HEK293 (cell line): ENCODE measurements around the gene STYX.

ENCODE experiments used
- CTCF ChIA-PET: fragments of 350-600 bp; formaldehyde crosslinking; extraction: SDS; loops from one replicate; lab custom pipeline; 2021; ENCODE audit warnings: antibody characterized with exemption; lab: Yijun Ruan, JAX
- POLR2A ChIA-PET: fragments of 300-600 bp; formaldehyde crosslinking; extraction: SDS; loops from one replicate; lab custom pipeline; 2020; ENCODE audit warnings: antibody characterized with exemption, inconsistent platforms; lab: Yijun Ruan, JAX
- H3K27ac ChIP-seq: fragments of 200-500 bp; sonication (Bioruptor generic); 2 replicates; pipeline ENCODE4 v1.5.1; 2014; ENCODE audit warnings: low read depth, low read length, control low read depth, inconsistent platforms; ENCODE audit errors: extremely low read depth
- H3K36me3 ChIP-seq, 2 experiments: fragments of 200-500 bp in 1 of 2; sonication (Bioruptor generic) in 1 of 2; 1 replicate in 1 of 2; 2 replicates in 1 of 2; pipeline ENCODE4 v1.5.1; 2014 to 2017; ENCODE audit warnings: inconsistent platforms in 2 of 2, low read length in 2 of 2; ENCODE audit not compliant: control insufficient read depth in 2 of 2, insufficient read depth in 1 of 2
- H3K4me1 ChIP-seq: fragments of 200-500 bp; sonication (Bioruptor generic); 2 replicates; pipeline ENCODE4 v1.5.1; 2014; ENCODE audit warnings: mild to moderate bottlenecking, low read length, inconsistent platforms; ENCODE audit not compliant: control insufficient read depth, insufficient read depth
- H3K4me3 ChIP-seq: 2 replicates; pipeline ENCODE4 v1.5.1; 2011; ENCODE audit warnings: low read depth, mild to moderate bottlenecking, control low read depth, low read length, moderate library complexity
- H3K9me3 ChIP-seq: fragments of 200-500 bp; sonication (Bioruptor generic); 2 replicates; pipeline ENCODE4 v1.5.1; 2014; ENCODE audit warnings: low read depth, low read length, inconsistent platforms; ENCODE audit not compliant: control insufficient read depth, insufficient read depth
- BCL11B ChIP-seq: fragments of 450-650 bp; formaldehyde crosslinking; IDR thresholded peaks from 2 replicates; pipeline ENCODE4 v1.5.1; 2016; ENCODE audit warnings: low read depth, missing biosample characterization, missing genetic modification characterization
- GLI4 ChIP-seq: fragments of 450-650 bp; formaldehyde crosslinking; IDR thresholded peaks from 2 replicates; pipeline ENCODE4 v1.5.1; 2016; ENCODE audit warnings: missing biosample characterization, missing genetic modification characterization
- HOXA7 ChIP-seq: sonication (generic); formaldehyde crosslinking; IDR thresholded peaks from 2 replicates; pipeline ENCODE4 v1.8.1; 2022; ENCODE audit warnings: missing genetic modification reagents, borderline replicate concordance
- PATZ1 ChIP-seq: fragments of 450-650 bp; formaldehyde crosslinking; IDR thresholded peaks from 2 replicates; pipeline ENCODE4 v1.5.1; 2016; ENCODE audit warnings: missing biosample characterization, missing genetic modification characterization
- SP7 ChIP-seq: fragments of 450-650 bp; formaldehyde crosslinking; IDR thresholded peaks from 2 replicates; pipeline ENCODE4 v1.5.1; 2016; ENCODE audit warnings: missing biosample characterization, missing genetic modification characterization
- ZNF121 ChIP-seq: fragments of 450-650 bp; formaldehyde crosslinking; IDR thresholded peaks from 2 replicates; pipeline ENCODE4 v1.5.1; 2016; ENCODE audit warnings: missing biosample characterization, missing genetic modification characterization
- ZNF140 ChIP-seq: fragments of 450-650 bp; formaldehyde crosslinking; IDR thresholded peaks from 2 replicates; pipeline ENCODE4 v1.5.1; 2016; ENCODE audit warnings: missing biosample characterization, missing genetic modification characterization
- ZNF211 ChIP-seq: fragments of 450-650 bp; formaldehyde crosslinking; IDR thresholded peaks from 2 replicates; pipeline ENCODE4 v1.5.1; 2016; ENCODE audit warnings: low read depth, missing biosample characterization, missing genetic modification characterization
- ZNF248 ChIP-seq: fragments of 450-650 bp; formaldehyde crosslinking; IDR thresholded peaks from 2 replicates; pipeline ENCODE4 v1.5.1; 2017; ENCODE audit warnings: missing biosample characterization, missing genetic modification characterization
- ZNF341 ChIP-seq: fragments of 450-650 bp; formaldehyde crosslinking; IDR thresholded peaks from 2 replicates; pipeline ENCODE4; 2016; ENCODE audit warnings: low read depth, missing biosample characterization, missing genetic modification characterization
- ZNF362 ChIP-seq: fragments of 450-650 bp; formaldehyde crosslinking; IDR thresholded peaks from 2 replicates; pipeline ENCODE4 v1.5.1; 2016; ENCODE audit warnings: missing biosample characterization, missing genetic modification characterization
- ZNF404 ChIP-seq: fragments of 450-650 bp; formaldehyde crosslinking; IDR thresholded peaks from 2 replicates; pipeline ENCODE4 v1.5.1; 2017; ENCODE audit warnings: missing biosample characterization, missing genetic modification characterization
- ZNF514 ChIP-seq: fragments of 450-650 bp; formaldehyde crosslinking; IDR thresholded peaks from 2 replicates; pipeline ENCODE4 v1.5.1; 2016; ENCODE audit warnings: missing biosample characterization, missing genetic modification characterization
- ZNF555 ChIP-seq: fragments of 450-650 bp; formaldehyde crosslinking; conservative IDR thresholded peaks from 2 replicates; pipeline ENCODE4 v1.5.1; 2017; ENCODE audit warnings: missing biosample characterization, mild to moderate bottlenecking, missing genetic modification characterization, inconsistent platforms
- ZNF596 ChIP-seq: fragments of 450-650 bp; IDR thresholded peaks from 2 replicates; pipeline ENCODE4 v1.5.0; 2018; ENCODE audit warnings: missing biosample characterization, mild to moderate bottlenecking, missing genetic modification characterization, moderate library complexity
- ZNF610 ChIP-seq: fragments of 450-650 bp; formaldehyde crosslinking; IDR thresholded peaks from 2 replicates; pipeline ENCODE4 v1.5.1; 2016; ENCODE audit warnings: missing biosample characterization, missing genetic modification characterization, borderline replicate concordance
- ZNF645 ChIP-seq: fragments of 450-650 bp; formaldehyde crosslinking; IDR thresholded peaks from 2 replicates; pipeline ENCODE4; 2016; ENCODE audit warnings: missing biosample characterization, missing genetic modification characterization
- ZNF677 ChIP-seq: fragments of 450-650 bp; IDR thresholded peaks from 2 replicates; pipeline ENCODE4 v1.5.0; 2018; ENCODE audit warnings: missing biosample characterization, mild to moderate bottlenecking, missing genetic modification characterization, moderate library complexity
- ZNF707 ChIP-seq: fragments of 450-650 bp; formaldehyde crosslinking; IDR thresholded peaks from 2 replicates; pipeline ENCODE4 v1.5.1; 2016; ENCODE audit warnings: missing biosample characterization, missing genetic modification characterization
- TF ChIP-seq, protein P1 (sequence below): fragments of 450-650 bp; formaldehyde crosslinking; IDR thresholded peaks from 2 replicates; pipeline ENCODE4 v1.5.1; 2016; ENCODE audit warnings: missing biosample characterization, missing genetic modification characterization
- TF ChIP-seq, protein P2 (sequence below): fragments of 450-650 bp; formaldehyde crosslinking; IDR thresholded peaks from 2 replicates; pipeline ENCODE4 v1.5.1; 2016; ENCODE audit warnings: missing biosample characterization, missing genetic modification characterization

The STYX gene

DNA sequence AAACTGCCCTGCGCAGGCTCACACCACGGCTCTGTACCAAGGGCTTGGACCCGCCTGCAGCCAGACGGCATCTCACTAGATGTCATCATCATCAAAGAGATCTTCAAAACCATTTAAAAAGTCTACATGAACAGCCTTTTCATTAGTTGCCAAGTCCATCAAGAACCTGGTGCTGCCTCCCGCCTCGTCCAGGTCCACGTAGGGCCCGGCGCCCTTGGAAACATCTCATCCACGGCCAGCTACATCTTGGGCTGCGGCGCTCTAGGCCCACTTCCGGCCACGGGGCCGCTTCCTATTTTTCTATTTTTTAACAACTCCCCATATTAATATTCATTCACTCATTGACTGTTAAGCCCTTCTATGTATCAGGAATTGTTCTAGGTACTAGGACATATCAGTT lies 68.9 kb downstream of the STYX start (continued):
- no peak for TF ChIP-seq GLI4

DNA sequence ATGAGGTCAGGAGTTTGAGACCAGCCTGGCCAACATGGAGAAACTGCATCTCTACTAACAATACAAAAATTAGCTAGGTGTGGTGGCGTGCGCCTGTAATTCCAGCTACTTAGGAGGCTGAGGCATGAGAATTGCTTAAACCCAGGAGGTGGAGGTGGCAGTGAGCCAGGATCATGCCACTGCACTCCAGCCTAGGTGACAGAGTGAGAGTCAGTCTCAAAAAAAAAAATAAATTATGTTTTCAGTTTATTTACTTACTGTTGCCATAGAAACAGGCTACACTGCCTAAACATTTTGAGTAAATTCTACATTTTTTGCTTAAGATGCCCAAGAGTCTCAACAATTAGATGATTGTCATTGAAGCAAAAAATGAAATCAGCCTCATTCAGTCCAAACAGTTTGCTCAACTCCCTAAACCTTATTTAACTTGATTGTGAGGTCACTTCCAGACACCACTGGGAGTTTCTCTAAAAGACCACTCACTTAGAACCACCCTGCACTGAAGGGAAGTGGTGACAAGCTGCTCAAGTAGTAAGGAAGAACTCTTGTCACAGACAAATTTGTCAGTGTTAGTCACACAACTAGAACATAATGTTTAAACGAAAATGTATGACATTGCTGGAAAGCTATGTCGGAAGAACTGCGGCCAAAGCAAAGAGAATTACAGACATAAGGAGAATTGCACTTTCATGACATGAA lies 71.2 kb downstream of the STYX start:
- POLR2A ChIA-PET: interaction anchor here (0.7 to 1.3 kb wide), 2 partner anchors 10 to 150 kb away, joined by 3 to 4 read pairs; partner anchors contain the start of gene GNPNAT1
- CTCF ChIA-PET: interaction anchor here (0.6 to 0.8 kb wide), 2 partner anchors 10 to 960 kb away, joined by 3 read pairs; no protein-coding TSS in a partner anchor
- no peak overlapping the region for H3K27ac ChIP-seq
- H3K4me1 ChIP-seq: no peaks in the 10 kb centered on the region
- no peaks in the 10 kb centered on the region for H3K9me3 ChIP-seq
- no peak overlapping the region for H3K4me3 ChIP-seq
- TF ChIP-seq, protein P1, sequence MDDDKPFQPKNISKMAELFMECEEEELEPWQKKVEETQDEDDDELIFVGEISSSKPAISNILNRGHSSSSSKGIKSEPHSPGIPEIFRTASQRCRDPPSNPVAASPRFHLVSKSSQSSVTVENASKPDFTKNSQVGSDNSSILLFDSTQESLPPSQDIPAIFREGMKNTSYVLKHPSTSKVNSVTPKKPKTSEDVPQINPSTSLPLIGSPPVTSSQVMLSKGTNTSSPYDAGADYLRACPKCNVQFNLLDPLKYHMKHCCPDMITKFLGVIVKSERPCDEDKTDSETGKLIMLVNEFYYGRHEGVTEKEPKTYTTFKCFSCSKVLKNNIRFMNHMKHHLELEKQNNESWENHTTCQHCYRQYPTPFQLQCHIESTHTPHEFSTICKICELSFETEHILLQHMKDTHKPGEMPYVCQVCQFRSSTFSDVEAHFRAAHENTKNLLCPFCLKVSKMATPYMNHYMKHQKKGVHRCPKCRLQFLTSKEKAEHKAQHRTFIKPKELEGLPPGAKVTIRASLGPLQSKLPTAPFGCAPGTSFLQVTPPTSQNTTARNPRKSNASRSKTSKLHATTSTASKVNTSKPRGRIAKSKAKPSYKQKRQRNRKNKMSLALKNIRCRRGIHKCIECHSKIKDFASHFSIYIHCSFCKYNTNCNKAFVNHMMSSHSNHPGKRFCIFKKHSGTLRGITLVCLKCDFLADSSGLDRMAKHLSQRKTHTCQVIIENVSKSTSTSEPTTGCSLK: no peak
- no peak for TF ChIP-seq ZNF707 (tag by site-specific recombination)
- TF ChIP-seq, protein P2, sequence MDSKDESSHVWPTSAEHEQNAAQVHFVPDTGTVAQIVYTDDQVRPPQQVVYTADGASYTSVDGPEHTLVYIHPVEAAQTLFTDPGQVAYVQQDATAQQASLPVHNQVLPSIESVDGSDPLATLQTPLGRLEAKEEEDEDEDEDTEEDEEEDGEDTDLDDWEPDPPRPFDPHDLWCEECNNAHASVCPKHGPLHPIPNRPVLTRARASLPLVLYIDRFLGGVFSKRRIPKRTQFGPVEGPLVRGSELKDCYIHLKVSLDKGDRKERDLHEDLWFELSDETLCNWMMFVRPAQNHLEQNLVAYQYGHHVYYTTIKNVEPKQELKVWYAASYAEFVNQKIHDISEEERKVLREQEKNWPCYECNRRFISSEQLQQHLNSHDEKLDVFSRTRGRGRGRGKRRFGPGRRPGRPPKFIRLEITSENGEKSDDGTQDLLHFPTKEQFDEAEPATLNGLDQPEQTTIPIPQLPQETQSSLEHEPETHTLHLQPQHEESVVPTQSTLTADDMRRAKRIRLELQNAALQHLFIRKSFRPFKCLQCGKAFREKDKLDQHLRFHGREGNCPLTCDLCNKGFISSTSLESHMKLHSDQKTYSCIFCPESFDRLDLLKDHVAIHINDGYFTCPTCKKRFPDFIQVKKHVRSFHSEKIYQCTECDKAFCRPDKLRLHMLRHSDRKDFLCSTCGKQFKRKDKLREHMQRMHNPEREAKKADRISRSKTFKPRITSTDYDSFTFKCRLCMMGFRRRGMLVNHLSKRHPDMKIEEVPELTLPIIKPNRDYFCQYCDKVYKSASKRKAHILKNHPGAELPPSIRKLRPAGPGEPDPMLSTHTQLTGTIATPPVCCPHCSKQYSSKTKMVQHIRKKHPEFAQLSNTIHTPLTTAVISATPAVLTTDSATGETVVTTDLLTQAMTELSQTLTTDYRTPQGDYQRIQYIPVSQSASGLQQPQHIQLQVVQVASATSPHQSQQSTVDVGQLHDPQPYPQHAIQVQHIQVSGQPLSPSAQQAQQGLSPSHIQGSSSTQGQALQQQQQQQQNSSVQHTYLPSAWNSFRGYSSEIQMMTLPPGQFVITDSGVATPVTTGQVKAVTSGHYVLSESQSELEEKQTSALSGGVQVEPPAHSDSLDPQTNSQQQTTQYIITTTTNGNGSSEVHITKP: peak; percentile 37; the same call in 1 of the 2 replicates
- no peak for TF ChIP-seq ZNF514 (tag by site-specific recombination)
- TF ChIP-seq ZNF211 (tag by site-specific recombination): no peak
- TF ChIP-seq ZNF362 (tag by site-specific recombination): no peak
- no peak for TF ChIP-seq SP7 (tag by site-specific recombination)
- TF ChIP-seq ZNF341 (tag by site-specific recombination): no peak
- TF ChIP-seq, all 188 proteins: peak for 1
- H3K36me3 ChIP-seq: no peaks in the 10 kb centered on the region

GRCh38 chr14:52802597-52802996 lies 72.6 kb downstream of the STYX start:
- CTCF ChIA-PET: no interaction called here
- no peaks in the 10 kb centered on the region for H3K9me3 ChIP-seq
- no peaks in the 10 kb centered on the region for H3K4me1 ChIP-seq
- POLR2A ChIA-PET: interaction anchor here (1.3 kb wide), 1 partner anchor 11 kb away, joined by 3 read pairs; the partner anchor contains the start of gene GNPNAT1
- H3K27ac ChIP-seq: no peak overlapping the region
- H3K36me3 ChIP-seq: no peaks in the 10 kb centered on the region
- no peak overlapping the region for H3K4me3 ChIP-seq
- TF ChIP-seq ZNF404 (tag by site-specific recombination): no peak
- TF ChIP-seq PATZ1: no peak
- no peak for TF ChIP-seq HOXA7 (CRISPR knock-in tag)
- no peak for TF ChIP-seq ZNF140 (tag by site-specific recombination)
- TF ChIP-seq BCL11B (tag by site-specific recombination): no peak
- TF ChIP-seq ZNF555 (tag by site-specific recombination): no peak
- TF ChIP-seq ZNF121 (tag by site-specific recombination): no peak
- TF ChIP-seq ZNF645: no peak
- no peak for TF ChIP-seq ZNF610 (tag by site-specific recombination)
- TF ChIP-seq ZNF677 (tag by site-specific recombination): no peak
- TF ChIP-seq ZNF596 (tag by site-specific recombination): no peak
- TF ChIP-seq ZNF248 (tag by site-specific recombination): no peak
